H1 (cell line): Measurements from ENCODE around the gene OPCML. TPM values are rescaled to one million over a fixed set of nuclear protein-coding genes. Genes with fewer than 3 reads are reported as not detected.

Experiments
- CTCF ChIA-PET: fragments of 300-600 bp; sonication (Branson Sonifier 250); formaldehyde crosslinking; loops from one replicate; lab custom pipeline; 2021; ENCODE audit not compliant: partially characterized antibody; lab: Charles Lee
- POLR2A ChIA-PET: fragments of 300-600 bp; sonication (Branson Sonifier 250); formaldehyde crosslinking; loops from one replicate; lab custom pipeline; 2021; ENCODE audit warnings: inconsistent platforms; ENCODE audit not compliant: partially characterized antibody; lab: Charles Lee
- DNase-seq, 2 experiments: peaks; one replicate each; pipeline versions ENCODE4 v3.0.0 to v3.0.0-alpha.2; 2010 to 2022; ENCODE audit warnings: low spot score in 2 of 2, low read depth in 1 of 2, mixed read lengths in 1 of 2
- FAIRE-seq: peaks from 2 replicates; lab custom pipeline; 2011; peaks lifted over from hg19 to GRCh38; lab: Jason Lieb, UNC
- H2AFZ ChIP-seq: 2 replicates; pipeline ENCODE4 v1.8.1; 2012; ENCODE audit warnings: low read length, inconsistent platforms
- H2AK5ac ChIP-seq: 2 replicates; pipeline ENCODE4 v1.6.1; 2013; ENCODE audit warnings: low read depth, low read length
- H2BK120ac ChIP-seq: replicated peaks from 2 replicates; pipeline ENCODE3; 2013; ENCODE audit warnings: low read depth, low read length, inconsistent platforms
- H2BK12ac ChIP-seq: 2 replicates; pipeline ENCODE4 v1.6.1; 2013; ENCODE audit warnings: low read depth, low read length
- H2BK15ac ChIP-seq: 2 replicates; pipeline ENCODE4 v1.6.1; 2013; ENCODE audit warnings: low read length
- H2BK20ac ChIP-seq: 2 replicates; pipeline ENCODE4 v1.6.1; 2013; ENCODE audit warnings: low read length
- H2BK5ac ChIP-seq: 2 replicates; pipeline ENCODE4 v1.6.1; 2013; ENCODE audit warnings: low read depth, low read length
- H3K14ac ChIP-seq: 2 replicates; pipeline ENCODE4 v1.6.1; 2013; ENCODE audit warnings: inconsistent platforms; ENCODE audit not compliant: insufficient read length
- H3K18ac ChIP-seq: 2 replicates; pipeline ENCODE4 v1.6.1; 2013; ENCODE audit warnings: low read length; ENCODE audit errors: extremely low read depth
- H3K23ac ChIP-seq: 2 replicates; pipeline ENCODE4 v1.6.1; 2013; ENCODE audit warnings: inconsistent platforms; ENCODE audit not compliant: insufficient read length
- H3K23me2 ChIP-seq: 2 replicates; pipeline ENCODE4 v1.6.1; 2013; ENCODE audit warnings: low read depth, low read length
- H3K27ac ChIP-seq: 2 replicates; pipeline ENCODE4 v1.6.1; 2011; ENCODE audit warnings: low read depth, low read length, inconsistent platforms
- H3K27me3 ChIP-seq, 4 experiments: replicated peaks in 1 of 4; 1 replicate in 1 of 4; 2 replicates in 3 of 4; pipeline versions ENCODE4 v1.6.1 to v1.8.1; 2011 to 2013; ENCODE audit warnings: low read length in 3 of 4, mild to moderate bottlenecking in 3 of 4, inconsistent platforms in 2 of 4, mixed read lengths in 2 of 4, moderate library complexity in 1 of 4; ENCODE audit not compliant: control insufficient read depth in 3 of 4, insufficient read depth in 3 of 4; ENCODE audit errors: extremely low read depth in 1 of 4
- H3K36me3 ChIP-seq, 4 experiments: 2 replicates each; pipeline versions ENCODE4 v1.6.1 to v1.8.1; 2011 to 2013; ENCODE audit warnings: mild to moderate bottlenecking in 4 of 4, low read length in 3 of 4, moderate library complexity in 2 of 4, control low read depth in 1 of 4, inconsistent platforms in 1 of 4; ENCODE audit not compliant: insufficient read depth in 4 of 4, control insufficient read depth in 2 of 4
- H3K4ac ChIP-seq: replicated peaks from 2 replicates; pipeline ENCODE3; 2013; ENCODE audit warnings: low read length, low read depth, mixed read lengths, inconsistent platforms; ENCODE audit not compliant: insufficient read length
- H3K4me1 ChIP-seq, 4 experiments: replicated peaks in 1 of 4; 1 replicate in 1 of 4; 2 replicates in 3 of 4; pipeline versions ENCODE4 v1.6.1 to v1.8.1; 2011 to 2013; ENCODE audit warnings: low read length in 3 of 4, inconsistent platforms in 2 of 4, mixed read lengths in 1 of 4; ENCODE audit not compliant: insufficient read depth in 4 of 4, control insufficient read depth in 3 of 4
- H3K4me2 ChIP-seq, 2 experiments: 2 replicates each; pipeline versions ENCODE4 v1.6.1 to v1.8.1; 2011 to 2013; ENCODE audit warnings: low read depth in 2 of 2, low read length in 2 of 2, control low read depth in 1 of 2, inconsistent platforms in 1 of 2, mild to moderate bottlenecking in 1 of 2; ENCODE audit not compliant: insufficient read depth in 1 of 2
- H3K4me3 ChIP-seq, 4 experiments: fragments of 200-600, 300-600 bp in 1 of 4; sonication (generic), shearing (Covaris generic), sonication (Bioruptor Twin) in 1 of 4; 2 replicates each; pipeline versions ENCODE4 v1.5.1 to v1.8.1; 2011 to 2016; ENCODE audit warnings: low read length in 4 of 4, low read depth in 3 of 4, control low read depth in 2 of 4, inconsistent platforms in 2 of 4, mild to moderate bottlenecking in 2 of 4, mixed read lengths in 1 of 4, moderate library complexity in 1 of 4; ENCODE audit not compliant: insufficient read depth in 2 of 4; ENCODE audit errors: extremely low read depth in 1 of 4
- H3K56ac ChIP-seq: replicated peaks from 2 replicates; pipeline ENCODE3; 2013; ENCODE audit warnings: low read depth, mild to moderate bottlenecking, mixed read lengths, low read length, inconsistent platforms; ENCODE audit not compliant: insufficient read length
- H3K79me1 ChIP-seq: 2 replicates; pipeline ENCODE4 v1.6.1; 2013; ENCODE audit warnings: low read depth, low read length, control low read depth
- H3K79me2 ChIP-seq, 2 experiments: 2 replicates each; pipeline versions ENCODE4 v1.6.1 to v1.8.1; 2012 to 2013; ENCODE audit warnings: low read length in 2 of 2, mild to moderate bottlenecking in 2 of 2, inconsistent platforms in 1 of 2; ENCODE audit not compliant: insufficient read depth in 2 of 2, control insufficient read depth in 1 of 2
- H3K9ac ChIP-seq, 4 experiments: replicated peaks in 1 of 4; 1 replicate in 1 of 4; 2 replicates in 3 of 4; pipeline versions ENCODE4 v1.6.1 to v1.8.1; 2011 to 2013; ENCODE audit warnings: low read depth in 3 of 4, low read length in 3 of 4, control low read depth in 2 of 4, mild to moderate bottlenecking in 2 of 4, moderate library complexity in 2 of 4, inconsistent platforms in 1 of 4; ENCODE audit errors: extremely low read depth in 1 of 4
- H3K9me3 ChIP-seq, 2 experiments: 2 replicates each; pipeline versions ENCODE4 v1.6.1 to v1.8.1; 2012 to 2013; ENCODE audit warnings: mild to moderate bottlenecking in 2 of 2, moderate library complexity in 2 of 2, control low read depth in 1 of 2, inconsistent platforms in 1 of 2, low read depth in 1 of 2, low read length in 1 of 2, mixed read lengths in 1 of 2; ENCODE audit not compliant: insufficient read depth in 2 of 2
- H4K20me1 ChIP-seq, 2 experiments: replicated peaks in 1 of 2; 2 replicates each; pipeline versions ENCODE3 to v1.8.1; 2011 to 2013; ENCODE audit warnings: inconsistent platforms in 2 of 2, low read length in 2 of 2, mild to moderate bottlenecking in 1 of 2; ENCODE audit not compliant: insufficient read depth in 2 of 2, control insufficient read depth in 1 of 2
- H4K5ac ChIP-seq: 2 replicates; pipeline ENCODE4 v1.6.1; 2013; ENCODE audit warnings: low read length, low read depth, mixed read lengths, inconsistent platforms; ENCODE audit not compliant: insufficient read length
- H4K8ac ChIP-seq: 2 replicates; pipeline ENCODE4 v1.8.0; 2013; ENCODE audit warnings: mild to moderate bottlenecking, moderate library complexity, low read length, inconsistent platforms; ENCODE audit not compliant: insufficient read depth; ENCODE audit errors: extremely low read depth
- H4K91ac ChIP-seq: replicated peaks from 2 replicates; pipeline ENCODE3; 2013; ENCODE audit warnings: low read length, mixed read lengths, inconsistent platforms; ENCODE audit not compliant: insufficient read length
- CHD2 ChIP-seq: IDR thresholded peaks from 2 replicates; pipeline ENCODE4 v1.6.1; 2012; ENCODE audit warnings: low read length, improper control_type of control experiment
- GABPA ChIP-seq: IDR thresholded peaks from 2 replicates; pipeline ENCODE4 v1.6.1; 2011; ENCODE audit warnings: mild to moderate bottlenecking, low read length, moderate library complexity, borderline replicate concordance; ENCODE audit not compliant: insufficient read depth
- HDAC2 ChIP-seq, 2 experiments: fragments of 300-600 bp in 1 of 2; sonication (generic) in 1 of 2; IDR thresholded peaks; 2 replicates each; pipeline ENCODE4 v1.6.1; 2011 to 2012; ENCODE audit warnings: low read depth in 2 of 2, low read length in 2 of 2, mild to moderate bottlenecking in 2 of 2, moderate library complexity in 2 of 2, borderline replicate concordance in 1 of 2, inconsistent platforms in 1 of 2
- HDAC6 ChIP-seq: IDR thresholded peaks from one replicate; pipeline ENCODE4 v1.7.1; 2012; ENCODE audit warnings: low read depth, mild to moderate bottlenecking, inconsistent platforms, low read length, moderate library complexity
- RBBP5 ChIP-seq: IDR thresholded peaks from 2 replicates; pipeline ENCODE4 v1.7.1; 2012; ENCODE audit warnings: low read depth, mild to moderate bottlenecking, inconsistent platforms, low read length, moderate library complexity, borderline replicate concordance
- RFX5 ChIP-seq: IDR thresholded peaks from 2 replicates; pipeline ENCODE4 v1.6.1; 2011; ENCODE audit warnings: low read depth, low read length, improper control_type of control experiment, borderline replicate concordance
- RNF2 ChIP-seq: fragments of 200-900, 300-1000 bp; sonication (generic); IDR thresholded peaks from 2 replicates; pipeline ENCODE4 v1.7.1; 2016; ENCODE audit warnings: borderline replicate concordance, low read depth, mild to moderate bottlenecking, antibody characterized with exemption, low read length; ENCODE audit not compliant: poor library complexity, severe bottlenecking; ENCODE audit errors: missing control alignments
- SIX5 ChIP-seq: IDR thresholded peaks from 2 replicates; pipeline ENCODE4 v1.6.1; 2011; ENCODE audit warnings: mild to moderate bottlenecking, low read depth, low read length
- SP4 ChIP-seq: IDR thresholded peaks from 2 replicates; pipeline ENCODE4 v1.6.1; 2012; ENCODE audit warnings: low read length, inconsistent platforms
- SUZ12 ChIP-seq: fragments of 200-600 bp; sonication (generic); IDR thresholded peaks from 2 replicates; pipeline ENCODE4 v1.6.1; 2012; ENCODE audit warnings: mild to moderate bottlenecking, inconsistent platforms, low read length, moderate library complexity, mixed read lengths
- TCF12 ChIP-seq: IDR thresholded peaks from 2 replicates; pipeline ENCODE4 v1.6.1; 2011; ENCODE audit warnings: low read depth, mild to moderate bottlenecking, low read length
- YY1 ChIP-seq: IDR thresholded peaks from 2 replicates; pipeline ENCODE4 v1.6.1; 2011; ENCODE audit warnings: low read depth, mild to moderate bottlenecking, low read length
- WGBS, 2 experiments: shearing (Covaris generic) in 1 of 2; methylation state at CpG; one replicate each; pipeline versions ENCODE4 v1.1.6 to v1.1.7; 2013 to 2015; ENCODE audit warnings: low lambda C conversion rate in 2 of 2, mixed read lengths in 2 of 2, inconsistent platforms in 1 of 2, low coverage in 1 of 2, missing lambda C conversion rate in 1 of 2; ENCODE audit not compliant: insufficient replicate concordance in 2 of 2, insufficient coverage in 1 of 2, insufficient read length in 1 of 2; ENCODE audit errors: extremely low coverage in 1 of 2, missing lambda C conversion rate in 1 of 2; 5-methylcytosine and 5-hydroxymethylcytosine counted together
- polyA plus RNA-seq, 7 experiments: library from polyadenylated mRNA; depleted of rRNA in 3 of 7; stranded (reverse) in 5 of 7; unstranded in 2 of 7; fragments of >200 nt in 5 of 7; fragments of 200-250 nt in 2 of 7; gene quantifications; 1 replicate in 5 of 7; 2 replicates in 1 of 7; 4 replicates in 1 of 7; pipeline versions ENCODE4 v1.2.1 to v1.2.3, GENCODE V29; 2011 to 2013; ENCODE audit warnings: missing spikeins in 2 of 7, mixed read lengths in 2 of 7
- total RNA-seq: library from RNA; stranded (reverse); fragmentation: NEBNext Ultra II Directional; extraction: Animal tissue kit (Norgen Biotek cat#: 25700); gene quantifications from 2 replicates; pipeline ENCODE4 v1.2.1, GENCODE V29; 2021
- TF ChIP-seq, protein P1 (sequence below): IDR thresholded peaks from 2 replicates; pipeline ENCODE4 v1.6.1; 2011; ENCODE audit warnings: low read depth, mild to moderate bottlenecking, low read length; ENCODE audit not compliant: insufficient read depth

The OPCML gene
- total and polyA plus RNA-seq, 2 of the 8 experiments (the other 6 are each of a cell fraction or from before 2014, with no cell fraction given): 2.3 to 3.1 TPM

DNA sequence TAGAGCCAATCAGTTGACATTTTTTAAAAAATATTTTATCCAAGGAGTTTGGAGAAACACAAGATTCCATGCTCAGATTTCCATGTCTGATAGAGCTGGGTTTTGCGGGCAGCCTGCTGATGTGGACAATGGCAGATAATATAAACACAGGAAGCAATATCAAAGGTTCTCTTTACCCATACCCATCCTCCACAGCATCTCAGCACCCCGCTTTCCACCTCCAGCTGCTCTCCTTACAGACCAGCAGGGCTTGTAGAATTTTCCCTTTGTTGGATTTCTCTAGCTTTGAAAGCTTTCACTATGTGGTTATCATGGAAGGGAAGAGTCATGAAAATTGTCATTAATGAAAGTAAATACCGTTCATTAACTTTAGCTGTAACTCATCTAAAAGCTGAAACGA lies 746.4 kb downstream of the OPCML start:
- ChIA-PET POLR2A (no interaction called here), CTCF (interaction anchor here (0.8 to 1.2 kb wide), 2 partner anchors 10 to 38 kb away, joined by 3 read pairs; no protein-coding TSS in a partner anchor)
- H2BK120ac ChIP-seq: no peak overlapping the region
- TF ChIP-seq SUZ12 (no peak), RFX5 (no peak), GABPA (no peak), CHD2 (no peak), RNF2 (no peak), HDAC6 (no peak), SP4 (no peak), HDAC2 (IDR thresholded peaks at IDR 0.05; ENCODE audit: borderline replicate concordance in 1 of 2, low read depth in 2 of 2, low read length in 2 of 2) (no peak), RBBP5 (no peak), YY1 (no peak), SIX5 (no peak), TCF12 (no peak)
- TF ChIP-seq, protein P1, sequence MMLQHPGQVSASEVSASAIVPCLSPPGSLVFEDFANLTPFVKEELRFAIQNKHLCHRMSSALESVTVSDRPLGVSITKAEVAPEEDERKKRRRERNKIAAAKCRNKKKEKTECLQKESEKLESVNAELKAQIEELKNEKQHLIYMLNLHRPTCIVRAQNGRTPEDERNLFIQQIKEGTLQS: no peak

More for the DNA sequence above, 746.4 kb downstream of the OPCML start:
- no peak for FAIRE-seq
- no peak overlapping the region for H2AFZ ChIP-seq
- no peaks in the 10 kb centered on the region for H4K20me1 ChIP-seq
- H2BK12ac ChIP-seq: no peak overlapping the region
- WGBS, 2 experiments: 63% methylated on average over 4 of the region's 4 CpGs; no CpG with 5 or more reads in 1 of the 2 experiments
- no peaks in the 10 kb centered on the region for H3K36me3 ChIP-seq
- no peak overlapping the region for H2AK5ac ChIP-seq
- no peak overlapping the region for H4K91ac ChIP-seq
- no peak overlapping the region for H3K4ac ChIP-seq
- DNase-seq: no peak
- no peak overlapping the region for H2BK15ac ChIP-seq
- H3K18ac ChIP-seq: no peak overlapping the region
- H4K8ac ChIP-seq: no peak overlapping the region
- no peak overlapping the region for H4K5ac ChIP-seq
- no peak overlapping the region for H3K56ac ChIP-seq
- H3K9ac ChIP-seq: no peak overlapping the region
- no peaks in the 10 kb centered on the region for H3K79me2 ChIP-seq
- no peak overlapping the region for H3K4me2 ChIP-seq
- H2BK5ac ChIP-seq: no peak overlapping the region
- H3K79me1 ChIP-seq: no peaks in the 10 kb centered on the region
- no peaks in the 10 kb centered on the region for H3K23me2 ChIP-seq
- peaks cover 0 to 10% (median 4%) of the 10 kb centered on the region in 4 experiments; a peak in 5 of 7 replicates for H3K4me1 ChIP-seq
- no peak overlapping the region for H2BK20ac ChIP-seq
- H3K9me3 ChIP-seq: no peaks in the 10 kb centered on the region
- no peak overlapping the region for H3K23ac ChIP-seq
- no peaks in the 10 kb centered on the region; a peak in 2 of 7 replicates for H3K27me3 ChIP-seq
- H3K14ac ChIP-seq: no peak overlapping the region
- no peak overlapping the region for H3K27ac ChIP-seq
- H3K4me3 ChIP-seq: no peak overlapping the region
